SJCRH30 (cell line): ENCODE measurements around the gene KCP. TPM values are rescaled to one million over a fixed set of nuclear protein-coding genes. Genes with fewer than 3 reads are reported as not detected.
A peak's percentile ranks its signal among the peaks of the same experiment; 100 is the strongest.

Experiments
- DNase-seq, 2 experiments: peaks; one replicate each; pipeline ENCODE4 v3.0.0-alpha.2; 2015 to 2020
- H3K27ac ChIP-seq: fragments of 250-450 bp; sonication (Bioruptor Pico); 2 replicates; pipeline ENCODE4 v1.5.1; 2020; ENCODE audit warnings: mild to moderate bottlenecking, moderate library complexity
- H3K27me3 ChIP-seq: fragments of 250-450 bp; sonication (Bioruptor Pico); 2 replicates; pipeline ENCODE4 v1.5.1; 2020; ENCODE audit warnings: mild to moderate bottlenecking, moderate library complexity
- H3K36me3 ChIP-seq: fragments of 250-450 bp; sonication (Bioruptor Pico); 2 replicates; pipeline ENCODE4 v1.5.1; 2020; ENCODE audit warnings: mild to moderate bottlenecking, moderate library complexity
- H3K4me1 ChIP-seq: fragments of 250-450 bp; sonication (Bioruptor Pico); 2 replicates; pipeline ENCODE4 v1.5.1; 2020; ENCODE audit warnings: mild to moderate bottlenecking, moderate library complexity
- H3K4me3 ChIP-seq: fragments of 250-450 bp; sonication (Bioruptor Pico); 2 replicates; pipeline ENCODE4 v1.5.1; 2020; ENCODE audit warnings: mild to moderate bottlenecking, moderate library complexity
- H3K9me3 ChIP-seq: fragments of 250-450 bp; sonication (Bioruptor Pico); replicated peaks from 2 replicates; pipeline ENCODE4 v1.5.1; 2020; ENCODE audit warnings: mild to moderate bottlenecking, moderate library complexity
- total RNA-seq: library from RNA; depleted of rRNA; stranded (reverse); fragments of >200 nt; shearing (Covaris generic); gene quantifications from 2 replicates; pipeline ENCODE4 v1.2.3, GENCODE V29; 2014

KCP gene
- total RNA-seq, 1 experiment from 2014 or later, result 0.20 TPM

DNA sequence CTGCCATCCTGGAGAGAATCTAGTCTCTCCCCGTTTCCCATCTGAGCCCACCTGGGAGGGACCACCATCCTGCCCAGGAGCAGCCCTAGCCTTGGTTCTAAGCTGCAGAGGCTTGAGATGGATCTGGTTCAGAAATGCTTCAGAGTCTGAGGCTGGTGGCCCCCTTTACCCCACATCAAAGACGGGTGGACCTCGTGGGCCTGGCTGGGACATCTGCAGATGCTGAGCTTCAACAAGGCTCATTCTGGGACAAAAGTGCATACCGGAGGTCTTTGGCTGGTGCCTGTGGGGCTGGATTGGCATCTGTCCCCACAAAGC, 22.3 kb upstream of the KCP start:
- no peak overlapping the region for H3K27ac ChIP-seq
- no peaks in the 10 kb centered on the region for H3K4me1 ChIP-seq
- H3K36me3 ChIP-seq, result no peaks in the 10 kb centered on the region
- H3K4me3 ChIP-seq, result no peak overlapping the region
- H3K9me3 ChIP-seq, result no peaks in the 10 kb centered on the region
- H3K27me3 ChIP-seq, result peaks cover 20% of the 10 kb centered on the region; the same call in 1 of the 2 replicates
- DNase-seq, result no peak

DNA sequence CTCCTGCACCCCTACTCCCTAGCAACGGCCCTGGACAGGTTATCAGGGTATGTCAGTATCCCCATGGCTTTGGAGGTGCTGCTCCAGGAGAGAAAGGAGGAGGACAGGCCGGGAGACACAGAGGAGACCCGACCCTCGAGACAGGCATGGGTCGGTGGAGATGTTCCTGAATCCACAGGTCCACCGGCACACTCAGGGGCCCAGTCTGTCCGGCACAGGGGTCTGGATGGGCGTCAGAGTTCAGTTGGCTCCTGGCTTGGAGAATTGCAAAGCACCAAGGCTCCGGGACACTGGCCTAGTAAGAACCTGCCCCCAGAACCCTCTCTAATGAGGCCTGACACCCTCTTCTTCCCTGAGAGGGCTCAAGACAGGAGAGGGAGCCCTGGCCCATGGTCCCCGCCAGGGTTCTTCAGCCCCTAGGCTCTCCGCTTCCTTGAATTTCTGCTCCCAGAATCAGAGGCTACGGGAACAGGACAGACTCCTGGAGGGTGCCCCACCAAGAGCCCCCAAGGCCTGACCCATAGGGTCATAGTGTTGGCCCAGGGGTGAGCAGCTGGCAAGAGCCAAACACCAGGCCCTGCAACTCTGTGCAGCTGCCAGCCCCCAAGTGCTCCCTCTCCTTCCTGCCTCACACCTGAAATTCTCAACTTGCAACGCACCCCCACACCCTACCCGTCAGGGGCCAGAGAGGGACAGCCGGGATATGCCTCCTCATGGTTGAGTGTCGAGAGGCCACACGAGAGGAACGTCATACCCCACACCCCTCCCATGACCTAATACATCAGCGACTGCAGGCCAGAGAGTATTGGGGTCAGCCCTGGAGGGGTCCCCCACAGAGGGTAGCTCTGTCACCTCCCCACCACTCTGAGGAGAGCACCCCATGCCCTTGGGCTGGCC, 21.7 kb upstream of the KCP start:
- H3K9me3 ChIP-seq, result no peaks in the 10 kb centered on the region
- no peak overlapping the region for H3K27ac ChIP-seq
- no peak for DNase-seq
- no peaks in the 10 kb centered on the region for H3K4me1 ChIP-seq
- H3K36me3 ChIP-seq, result no peaks in the 10 kb centered on the region
- H3K4me3 ChIP-seq, result no peak overlapping the region
- H3K27me3 ChIP-seq, result peaks cover 16% of the 10 kb centered on the region; the same call in 1 of the 2 replicates

DNA sequence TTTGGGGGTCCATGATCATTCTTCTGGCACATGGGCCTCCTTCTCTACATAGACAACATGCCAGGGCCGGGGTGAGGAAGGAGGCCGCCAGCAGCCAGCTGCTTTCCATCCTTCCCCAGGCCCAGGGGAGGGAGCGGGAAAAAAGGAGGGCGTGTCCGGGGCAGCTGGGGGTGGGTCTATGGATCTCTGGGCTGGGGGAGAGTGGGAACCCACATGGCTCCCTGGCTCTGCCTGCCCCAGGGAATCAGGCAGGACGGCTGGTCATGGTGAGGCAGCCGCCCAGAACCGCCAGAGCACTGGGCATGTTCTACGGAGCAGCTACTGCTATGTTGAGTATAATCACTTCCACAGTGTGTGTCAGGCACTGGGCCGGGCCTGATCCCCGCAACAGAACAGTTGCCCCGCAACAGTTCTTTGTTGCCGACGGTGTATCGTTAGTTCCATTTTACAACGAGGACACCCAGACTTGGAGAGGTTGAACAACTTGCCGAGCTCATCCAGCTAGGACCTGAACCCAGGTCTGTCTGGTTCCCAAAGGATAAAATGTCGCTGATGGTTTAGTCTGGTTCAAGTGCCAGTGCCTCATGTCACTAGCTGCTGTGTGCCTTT, 20.8 kb upstream of the KCP start:
- no peak for DNase-seq
- Histone ChIP-seq H3K4me1 (no peaks in the 10 kb centered on the region), H3K4me3 (no peak overlapping the region), H3K9me3 (no peaks in the 10 kb centered on the region), H3K27ac (no peak overlapping the region), H3K36me3 (no peaks in the 10 kb centered on the region), H3K27me3 (peaks cover 11% of the 10 kb centered on the region)

DNA sequence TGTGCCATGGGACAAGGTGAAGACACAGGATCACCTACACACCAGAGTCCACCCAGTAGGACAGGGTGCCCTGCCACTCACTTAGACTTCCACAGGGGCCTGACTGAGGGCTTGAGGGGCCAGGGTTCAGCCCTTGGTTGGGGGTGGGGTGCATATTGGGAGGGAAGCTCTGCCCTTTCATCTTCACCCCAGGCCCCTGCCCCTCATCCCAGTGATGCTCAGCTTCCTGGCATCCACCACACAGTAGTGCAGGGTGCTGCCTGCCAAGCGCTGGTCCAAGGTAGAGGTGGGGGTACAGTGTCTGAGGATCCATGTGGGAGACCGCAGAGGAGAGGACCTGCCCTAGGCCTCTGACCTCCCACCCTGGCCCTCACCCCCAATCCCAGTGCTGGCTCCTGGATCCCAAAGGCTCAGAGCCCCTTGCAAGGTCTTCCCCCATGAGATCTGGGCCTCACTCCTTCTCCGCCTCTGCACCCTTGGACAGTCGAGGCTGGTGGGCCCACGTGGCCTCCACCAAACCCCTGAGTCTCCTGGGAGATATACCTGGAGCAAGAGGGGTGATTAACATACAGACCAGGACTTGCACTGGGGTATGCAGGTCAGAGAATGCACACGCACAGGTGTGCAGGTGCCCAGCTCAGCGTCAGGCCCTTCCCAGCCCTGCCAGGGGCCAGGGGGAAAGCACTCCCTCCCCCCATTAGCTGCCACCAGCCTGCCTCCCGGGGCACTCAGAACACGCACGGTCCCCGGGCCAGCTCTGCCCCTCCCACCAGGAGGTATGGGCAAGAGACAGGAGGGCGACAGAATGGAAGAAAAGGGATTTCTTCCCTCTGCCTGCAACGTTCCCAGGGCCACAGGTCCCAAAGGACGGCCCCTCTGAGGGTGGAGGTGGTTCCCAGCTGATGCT, 18.6 kb upstream of the KCP start:
- Histone ChIP-seq H3K9me3 (no peaks in the 10 kb centered on the region), H3K36me3 (no peaks in the 10 kb centered on the region), H3K27ac (no peak overlapping the region), H3K27me3 (peaks cover 6% of the 10 kb centered on the region; the same call in 1 of the 2 replicates), H3K4me1 (no peaks in the 10 kb centered on the region), H3K4me3 (no peak overlapping the region)
- no peak for DNase-seq

DNA sequence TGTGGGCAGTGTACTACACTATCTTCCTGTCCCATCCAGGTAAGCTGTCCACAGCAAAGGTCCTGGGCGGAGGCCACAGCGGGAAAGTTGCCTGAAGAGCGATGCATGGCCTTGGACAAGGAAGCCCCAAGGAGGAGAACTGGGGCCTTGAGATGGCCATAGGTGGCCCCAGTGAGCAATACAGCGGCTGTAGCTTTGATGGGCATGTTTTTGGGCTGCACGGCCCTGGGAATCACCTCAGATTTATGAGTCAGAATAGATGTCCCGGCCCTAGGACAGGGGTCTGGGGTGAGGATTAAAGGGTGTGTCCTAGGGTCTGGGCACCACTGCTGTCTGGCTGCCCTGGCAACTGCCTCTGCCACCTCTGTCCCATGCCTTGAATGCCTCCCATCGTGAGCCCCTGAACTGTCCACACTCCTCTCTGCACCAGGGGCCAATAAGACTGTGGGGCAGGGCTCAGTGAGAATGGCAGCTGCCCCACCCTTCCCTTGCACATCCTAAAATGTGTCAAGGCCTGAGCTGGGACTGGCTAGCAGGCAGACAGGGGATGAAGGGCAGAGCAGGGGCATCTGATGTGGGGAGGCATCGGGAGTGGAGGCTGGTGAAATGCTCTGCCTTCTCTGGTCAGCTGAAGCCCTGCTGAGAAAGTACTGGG, 17.8 kb upstream of the KCP start:
- H3K4me1 ChIP-seq, result no peaks in the 10 kb centered on the region
- DNase-seq, result no peak
- H3K36me3 ChIP-seq, result no peaks in the 10 kb centered on the region
- H3K9me3 ChIP-seq, result no peaks in the 10 kb centered on the region
- H3K27ac ChIP-seq, result no peak overlapping the region
- no peak overlapping the region for H3K4me3 ChIP-seq
- H3K27me3 ChIP-seq, result peaks cover 6% of the 10 kb centered on the region

DNA sequence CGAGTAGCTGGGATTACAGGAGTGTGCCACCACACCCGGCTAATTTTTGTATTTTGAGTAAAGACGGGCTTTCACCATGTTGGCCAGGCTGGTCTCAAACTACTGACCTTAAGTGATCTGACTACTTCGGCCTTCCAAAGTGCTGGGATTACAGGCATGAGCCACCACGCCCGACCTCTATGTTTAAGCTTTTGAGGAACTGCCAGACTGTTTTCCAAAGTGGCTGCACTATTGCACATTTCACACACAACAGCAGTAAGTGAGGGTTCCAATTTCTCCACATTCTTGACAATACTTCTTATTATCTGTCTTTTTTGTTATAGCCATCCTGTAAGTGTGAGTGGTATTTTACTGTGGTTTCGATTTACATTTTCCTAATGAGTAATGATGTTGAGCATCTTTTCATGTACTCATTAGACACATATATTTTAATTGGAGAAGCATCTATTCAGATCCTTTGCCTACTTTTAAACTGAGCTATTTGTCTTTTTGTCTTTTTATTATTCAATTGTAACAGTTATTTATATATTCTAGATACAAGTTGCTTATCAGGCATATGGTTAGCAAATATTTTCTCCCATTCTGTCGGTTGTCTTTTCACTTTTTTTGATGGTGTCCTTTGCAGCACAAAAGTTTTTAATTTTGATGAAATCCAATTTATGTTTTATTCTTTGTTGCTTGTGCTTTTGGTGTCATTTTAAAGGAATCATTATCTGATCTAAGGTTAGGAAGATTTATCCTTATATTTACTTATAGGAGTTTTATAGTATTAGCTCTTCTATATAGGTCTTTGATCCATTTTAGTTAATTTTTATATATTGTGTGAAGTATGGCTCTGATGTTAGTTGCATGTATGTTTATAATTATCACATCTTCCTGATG, 14.4 kb upstream of the KCP start:
- peaks cover 10% of the 10 kb centered on the region for H3K27me3 ChIP-seq
- DNase-seq, result no peak

DNA sequence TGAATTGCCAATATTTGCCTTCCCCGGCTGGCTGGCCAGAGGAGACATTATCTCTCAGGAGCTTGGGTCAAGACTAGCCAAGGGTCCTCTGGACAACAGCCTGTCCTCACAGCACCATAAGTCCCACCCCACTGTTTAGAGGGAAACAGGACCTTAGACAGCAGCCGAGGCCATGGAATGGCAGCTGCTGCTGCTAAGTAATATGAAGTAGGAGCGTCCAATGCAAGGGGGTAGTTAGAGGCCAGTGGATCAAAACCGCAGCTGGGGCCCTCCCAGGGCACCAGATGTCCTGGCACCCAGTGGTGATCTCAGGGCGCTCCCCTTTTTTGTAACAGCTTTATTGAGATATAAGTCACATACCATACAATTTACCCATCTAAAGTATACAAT, 12.9 kb upstream of the KCP start:
- Histone ChIP-seq H3K27ac (no peak overlapping the region), H3K9me3 (no peaks in the 10 kb centered on the region), H3K27me3 (peaks cover 9% of the 10 kb centered on the region), H3K4me1 (peaks cover 6% of the 10 kb centered on the region; the same call in 1 of the 2 replicates), H3K4me3 (no peak overlapping the region), H3K36me3 (no peaks in the 10 kb centered on the region)
- DNase-seq, result peak in 1 of 2 experiments; percentile 43

More for the DNA sequence above, 14.4 kb upstream of the KCP start:
- no peaks in the 10 kb centered on the region for H3K36me3 ChIP-seq
- no peak overlapping the region for H3K4me3 ChIP-seq
- no peak overlapping the region for H3K27ac ChIP-seq
- no peaks in the 10 kb centered on the region for H3K9me3 ChIP-seq
- H3K4me1 ChIP-seq, result peaks cover 6% of the 10 kb centered on the region; the same call in 1 of the 2 replicates

DNA sequence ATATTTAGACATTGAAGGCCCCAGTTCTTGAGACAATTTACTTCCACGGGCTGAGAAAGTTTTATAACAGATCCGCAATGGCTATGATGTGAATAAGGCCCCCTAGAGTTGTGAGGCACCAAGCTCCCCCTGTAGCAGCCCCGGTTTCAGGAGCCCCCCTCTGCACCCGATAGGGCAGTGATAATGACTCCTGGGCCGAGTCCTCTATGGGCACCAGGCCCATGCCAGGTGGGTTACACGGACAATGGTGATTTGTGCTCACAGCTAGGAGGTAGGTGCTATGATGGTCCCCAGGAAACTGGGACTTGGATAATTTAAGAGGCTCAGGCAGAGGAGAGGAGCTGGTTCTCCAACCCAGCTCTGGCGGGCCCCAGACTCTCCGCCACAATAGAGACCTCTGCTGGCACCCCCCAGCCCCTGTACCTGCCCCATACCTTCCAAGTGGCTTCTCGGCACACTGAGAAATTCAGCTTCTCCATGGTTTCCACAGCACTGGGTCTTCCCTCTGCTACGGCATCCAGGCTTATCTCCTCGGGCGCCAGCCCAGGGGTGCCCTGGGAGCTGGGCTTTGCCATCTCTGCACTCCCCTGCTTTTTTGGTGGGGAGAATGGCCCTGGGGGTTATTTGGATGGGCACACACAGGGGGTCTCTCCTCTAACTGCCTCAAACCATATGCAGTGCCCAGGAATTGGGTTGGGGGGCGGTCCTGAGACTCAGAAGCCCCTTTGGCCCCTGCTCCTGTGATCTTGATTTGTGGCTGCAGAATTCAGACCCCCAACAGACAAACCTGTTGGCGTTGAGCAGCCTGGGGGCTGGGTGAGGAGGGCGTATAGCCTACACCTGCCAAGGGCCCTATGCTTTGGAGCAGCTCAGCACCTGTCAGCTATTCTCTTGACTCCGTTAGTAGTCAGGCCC, 12.2 kb upstream of the KCP start:
- H3K27ac ChIP-seq, result no peak overlapping the region

DNA sequence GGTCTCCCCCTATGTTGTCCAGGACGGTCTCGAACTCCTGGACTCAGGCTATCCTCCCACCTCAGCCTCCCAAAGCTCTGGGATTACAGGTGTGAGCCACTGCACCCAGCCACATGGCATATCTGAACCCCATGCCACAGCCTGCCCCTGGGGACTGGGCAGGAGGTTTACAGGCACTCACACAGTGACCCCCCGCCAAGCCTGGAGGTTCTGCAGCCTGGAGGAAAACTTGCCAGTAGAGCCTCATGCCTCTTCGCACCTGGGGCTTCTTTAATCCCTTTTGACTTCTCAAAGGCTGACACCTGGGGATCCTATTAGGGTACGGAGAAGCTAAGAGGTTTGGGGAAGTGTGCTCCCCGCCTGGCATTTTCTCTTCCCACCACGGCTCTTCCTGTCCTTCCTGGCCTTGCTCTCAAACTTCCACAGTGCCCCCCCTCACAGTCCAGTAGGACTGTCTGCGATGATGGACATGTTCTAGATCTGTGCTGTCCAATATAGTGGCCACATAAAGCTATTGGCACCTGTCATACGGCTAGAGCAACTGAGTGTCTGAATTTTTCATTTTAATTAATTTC, 11.4 kb upstream of the KCP start:
- DNase-seq, result no peak
- H3K4me1 ChIP-seq, result peaks cover 6% of the 10 kb centered on the region; the same call in 1 of the 2 replicates

More for the DNA sequence above, 12.2 kb upstream of the KCP start:
- Histone ChIP-seq H3K9me3 (no peaks in the 10 kb centered on the region), H3K27me3 (peaks cover 9% of the 10 kb centered on the region), H3K4me1 (peaks cover 6% of the 10 kb centered on the region; the same call in 1 of the 2 replicates), H3K4me3 (no peak overlapping the region), H3K36me3 (no peaks in the 10 kb centered on the region)
- no peak for DNase-seq

DNA sequence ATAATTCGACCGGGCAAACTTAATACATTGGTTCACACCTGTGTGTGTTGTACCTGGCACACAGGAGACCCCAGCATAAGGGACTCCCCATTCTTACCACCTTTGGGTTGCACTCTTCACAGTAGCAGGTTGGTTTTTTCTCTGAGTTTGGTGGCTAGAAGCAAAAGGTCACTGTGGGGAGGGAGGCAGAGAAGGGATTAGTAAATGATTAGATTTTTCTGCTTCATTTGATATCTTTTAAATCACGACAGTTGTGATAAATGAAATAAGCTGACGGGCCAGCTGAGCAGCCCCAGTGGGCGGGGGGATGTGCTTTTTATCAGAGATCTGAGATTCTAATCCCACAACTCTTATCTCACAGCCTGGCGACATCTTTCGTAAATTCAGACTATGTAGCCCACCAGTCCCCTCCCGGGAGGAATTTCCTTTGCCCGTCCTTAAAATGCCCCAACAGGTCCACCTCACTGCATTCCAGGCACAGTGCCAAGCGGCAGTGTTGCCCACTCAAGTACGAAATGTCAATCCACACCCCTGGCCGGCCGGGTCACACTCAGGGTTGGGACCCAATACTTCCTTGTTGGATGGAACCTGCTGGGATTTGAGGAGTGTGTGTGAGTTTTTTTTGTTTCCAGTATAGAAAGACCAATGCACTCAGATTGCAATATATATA, 10.5 kb upstream of the KCP start:
- H3K4me3 ChIP-seq, result no peak overlapping the region
- H3K27me3 ChIP-seq, result peaks cover 6% of the 10 kb centered on the region
- H3K4me1 ChIP-seq, result peaks cover 6% of the 10 kb centered on the region; the same call in 1 of the 2 replicates
- no peaks in the 10 kb centered on the region for H3K36me3 ChIP-seq
- no peak for DNase-seq
- H3K9me3 ChIP-seq, result no peaks in the 10 kb centered on the region
- no peak overlapping the region for H3K27ac ChIP-seq

More for the DNA sequence above, 11.4 kb upstream of the KCP start:
- no peaks in the 10 kb centered on the region for H3K36me3 ChIP-seq
- H3K27ac ChIP-seq, result no peak overlapping the region
- H3K9me3 ChIP-seq, result no peaks in the 10 kb centered on the region
- peaks cover 9% of the 10 kb centered on the region for H3K27me3 ChIP-seq
- no peak overlapping the region for H3K4me3 ChIP-seq

DNA sequence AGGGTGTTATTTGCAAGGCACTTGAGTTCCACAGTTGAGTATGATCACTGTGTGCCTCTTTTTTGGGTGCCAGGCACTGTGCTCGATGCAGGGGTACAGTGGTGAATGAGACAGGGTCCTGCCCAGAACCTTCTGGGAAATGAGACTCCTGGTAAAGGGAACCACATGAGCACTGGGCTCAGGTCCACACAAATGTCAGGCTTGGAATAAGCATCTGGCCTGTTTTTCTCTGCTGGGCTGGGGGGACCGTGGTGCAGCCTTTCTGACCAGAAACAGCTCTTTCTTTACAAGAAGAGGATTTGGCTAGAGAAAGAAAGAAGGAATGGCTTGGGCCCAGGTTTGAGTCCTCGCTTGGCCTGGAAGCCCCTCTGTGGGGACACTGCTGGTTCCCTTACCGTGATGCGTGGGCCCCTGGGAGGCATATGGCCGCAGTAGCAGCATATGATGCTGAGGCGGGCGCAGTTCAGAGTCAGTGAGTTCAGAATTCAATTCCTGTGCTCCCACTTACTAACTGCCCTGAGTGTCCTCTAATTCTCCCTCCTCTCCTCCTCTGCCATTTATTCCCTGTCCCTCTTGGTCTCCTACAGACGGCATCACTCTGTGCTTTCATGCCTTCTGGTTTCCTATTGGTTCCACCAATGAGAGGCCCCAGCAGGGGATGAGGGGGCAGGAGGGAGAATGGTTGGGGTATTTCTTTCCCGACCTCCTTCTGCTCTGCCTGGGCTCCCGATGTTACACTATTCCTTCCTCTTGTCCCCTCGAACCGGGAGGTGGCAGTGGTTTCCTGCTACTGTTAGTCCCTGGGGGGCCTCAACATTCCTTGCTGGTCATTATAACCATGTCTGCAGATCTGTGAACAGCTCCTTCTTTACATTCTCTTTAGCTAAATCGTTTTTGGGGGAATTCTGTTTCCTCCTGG, 9.6 kb upstream of the KCP start:
- H3K27ac ChIP-seq, result no peak overlapping the region
- H3K4me1 ChIP-seq, result peaks cover 6% of the 10 kb centered on the region; the same call in 1 of the 2 replicates
- DNase-seq, result peak in 1 of 2 experiments; percentile 41
- no peak overlapping the region for H3K4me3 ChIP-seq
- H3K27me3 ChIP-seq, result peaks cover 6% of the 10 kb centered on the region
- no peaks in the 10 kb centered on the region for H3K9me3 ChIP-seq
- H3K36me3 ChIP-seq, result no peaks in the 10 kb centered on the region
